GM21360 (cell line): ENCODE measurements around the gene POTEE.
"Not testable (repeated sequence)": the region's sequence is repeated elsewhere in the genome, so short reads cannot be mapped to it uniquely, and the experiment has no call there.

Source experiments
- ATAC-seq: cut with Tn5 transposase; IDR thresholded peaks from one replicate; pipeline ENCODE4 v1.9.1; 2021; ENCODE audit warnings: mild to moderate bottlenecking, moderate library complexity; ENCODE audit not compliant: unreplicated experiment

POTEE gene

GRCh38 chr2:131209030-131209772 is at the start of gene POTEE:
TSS of gene POTEE (plus strand) at chr2:131209536. CDS start at chr2:131218403, 8,867 bp downstream.
- ATAC-seq = not testable (repeated sequence)

GRCh38 chr2:131165562-131165961 is 43.8 kb upstream of the POTEE start:
- ATAC-seq = not testable (repeated sequence)

- ATAC-seq = no peak
Measured at GRCh38 chr2:131168538-131168937, 40.8 kb upstream of the POTEE start.

GRCh38 chr2:131178050-131178449 is 31.3 kb upstream of the POTEE start:
- ATAC-seq = not testable (repeated sequence)

GRCh38 chr2:131178721-131179418 is 30.5 kb upstream of the POTEE start:
- not testable (repeated sequence) for ATAC-seq

GRCh38 chr2:131181451-131181850 is 27.9 kb upstream of the POTEE start:
- not testable (repeated sequence) for ATAC-seq

GRCh38 chr2:131193421-131193820 is 15.9 kb upstream of the POTEE start:
- not testable (repeated sequence) for ATAC-seq

- ATAC-seq = not testable (repeated sequence)
Measured at GRCh38 chr2:131196186-131196585, 13.2 kb upstream of the POTEE start.

GRCh38 chr2:131201098-131201497 is 8.2 kb upstream of the POTEE start:
- no peak for ATAC-seq

GRCh38 chr2:131207839-131208238 is 1.5 kb upstream of the POTEE start:
- ATAC-seq = not testable (repeated sequence)

- ATAC-seq = not testable (repeated sequence)
Measured at GRCh38 chr2:131209773-131210104, 403 bp downstream of the POTEE start.

- not testable (repeated sequence) for ATAC-seq
Measured at GRCh38 chr2:131210434-131211211, 1.3 kb downstream of the POTEE start.

GRCh38 chr2:131217238-131217986 is 8.1 kb downstream of the POTEE start:
- not testable (repeated sequence) for ATAC-seq

GRCh38 chr2:131235543-131236449 is 26.5 kb downstream of the POTEE start:
- ATAC-seq = not testable (repeated sequence)
